WTC11 (cell line): ENCODE results near the gene COG5. TPM values are rescaled to one million over a fixed set of nuclear protein-coding genes. Genes with fewer than 3 reads are reported as not detected.
A peak's percentile ranks its signal among the peaks of the same experiment; 100 is the strongest.

ENCODE experiments used
- ATAC-seq: fragments of 200-7000 bp; cut with Tn5 transposase; 2 replicates; pipeline ENCODE4 v1.10.0; 2021; ENCODE audit warnings: mild to moderate bottlenecking, moderate library complexity
- CTCF ChIA-PET: fragments of 300-600 bp; sonication (Branson Sonifier 250); formaldehyde crosslinking; loops from one replicate; lab custom pipeline; 2021; ENCODE audit warnings: antibody characterized with exemption; lab: Charles Lee
- POLR2A ChIA-PET: fragments of 350-600 bp; sonication (Branson Sonifier 250); formaldehyde crosslinking; loops from one replicate; lab custom pipeline; 2021; ENCODE audit warnings: antibody characterized with exemption; lab: Charles Lee
- DNase-seq: peaks from one replicate; pipeline ENCODE4 v3.0.0; 2021; ENCODE audit warnings: low spot score
- H3K27ac Mint-ChIP-seq: 2 replicates; pipeline ENCODE4 v1.8.0; 2021; ENCODE audit warnings: mixed read lengths
- H3K27me3 Mint-ChIP-seq: 2 replicates; pipeline ENCODE4 v1.8.0; 2021; ENCODE audit warnings: low read depth, mild to moderate bottlenecking, moderate library complexity, mixed read lengths
- H3K36me3 Mint-ChIP-seq: 2 replicates; pipeline ENCODE4 v1.8.0; 2021; ENCODE audit warnings: mixed read lengths
- H3K4me1 Mint-ChIP-seq: 2 replicates; pipeline ENCODE4 v1.8.0; 2022; ENCODE audit warnings: mixed read lengths
- H3K4me3 Mint-ChIP-seq: 2 replicates; pipeline ENCODE4 v1.8.0; 2021; ENCODE audit warnings: mild to moderate bottlenecking, moderate library complexity, mixed read lengths
- H3K9me3 Mint-ChIP-seq: 2 replicates; pipeline ENCODE4 v1.8.0; 2021; ENCODE audit warnings: mixed read lengths
- ATF2 ChIP-seq: sonication (generic); formaldehyde crosslinking; IDR thresholded peaks from 2 replicates; pipeline ENCODE4 v1.8.1; 2022; ENCODE audit warnings: low read depth, missing genetic modification reagents, borderline replicate concordance
- CREB1 ChIP-seq: sonication (generic); formaldehyde crosslinking; IDR thresholded peaks from 2 replicates; pipeline ENCODE4 v1.8.0; 2023; ENCODE audit warnings: mild to moderate bottlenecking, missing genetic modification reagents
- EMX1 ChIP-seq: fragments of 250-450 bp; sonication (Bioruptor Pico); IDR thresholded peaks from 2 replicates; pipeline ENCODE4 v1.8.0; 2021; ENCODE audit warnings: mild to moderate bottlenecking
- GABPB1 ChIP-seq: sonication (generic); formaldehyde crosslinking; IDR thresholded peaks from 2 replicates; pipeline ENCODE4 v1.8.1; 2023; ENCODE audit warnings: mild to moderate bottlenecking, missing genetic modification reagents
- HMGA2 ChIP-seq: fragments of 250-450 bp; sonication (Bioruptor Pico); IDR thresholded peaks from 2 replicates; pipeline ENCODE4 v1.4.0; 2021; ENCODE audit warnings: mild to moderate bottlenecking, moderate library complexity
- STAT6 ChIP-seq: sonication (generic); formaldehyde crosslinking; conservative IDR thresholded peaks from 2 replicates; pipeline ENCODE4 v1.8.1; 2023; ENCODE audit warnings: mild to moderate bottlenecking, low read depth, missing genetic modification reagents, moderate library complexity
- TEAD4 ChIP-seq: sonication (generic); formaldehyde crosslinking; IDR thresholded peaks from 2 replicates; pipeline ENCODE4 v1.8.0; 2022; ENCODE audit warnings: mild to moderate bottlenecking, missing genetic modification reagents
- ZBTB43 ChIP-seq: sonication (generic); formaldehyde crosslinking; IDR thresholded peaks from 2 replicates; pipeline ENCODE4 v1.8.1; 2023; ENCODE audit warnings: mild to moderate bottlenecking, missing genetic modification reagents
- ZNF423 ChIP-seq: fragments of 250-450 bp; sonication (Bioruptor Pico); IDR thresholded peaks from 2 replicates; pipeline ENCODE4 v2.1.2; 2022; ENCODE audit warnings: mild to moderate bottlenecking, moderate library complexity
- total RNA-seq: library from RNA; stranded (reverse); gene quantifications from 3 replicates; pipeline ENCODE4 v1.2.3, GENCODE V29; 2021
- TF ChIP-seq, protein P1 (sequence below): sonication (generic); formaldehyde crosslinking; IDR thresholded peaks from 2 replicates; pipeline ENCODE4 v1.8.1; 2022; ENCODE audit warnings: low read depth, mild to moderate bottlenecking, moderate library complexity, missing genetic modification reagents, borderline replicate concordance
- TF ChIP-seq, protein P2 (sequence below): sonication (generic); formaldehyde crosslinking; IDR thresholded peaks from 2 replicates; pipeline ENCODE4 v1.8.0; 2022; ENCODE audit warnings: mild to moderate bottlenecking, missing genetic modification reagents
- TF ChIP-seq, protein P3 (sequence below): fragments of 250-450 bp; sonication (Bioruptor Pico); IDR thresholded peaks from 2 replicates; pipeline ENCODE4 v1.9.0; 2021; ENCODE audit warnings: mild to moderate bottlenecking

COG5 gene
- total RNA-seq, 1 experiment from 2014 or later: 23.8 TPM

- CTCF ChIA-PET: interaction anchor here (0.7 to 1.0 kb wide), 3 partner anchors 11 to 58 kb away, joined by 3 to 4 read pairs (median 3); no protein-coding TSS in a partner anchor
- no peak for DNase-seq
- peaks cover 2% of the 10 kb centered on the region; the same call in 1 of the 2 replicates for H3K36me3 Mint-ChIP-seq
- H3K27me3 Mint-ChIP-seq: no peaks in the 10 kb centered on the region
- no peak overlapping the region for H3K4me3 Mint-ChIP-seq
- POLR2A ChIA-PET: interaction anchor here (0.7 kb wide), 1 partner anchor 8 kb away, joined by 7 read pairs; no protein-coding TSS in a partner anchor
- no peak overlapping the region; the same call in 1 of the 2 replicates for H3K27ac Mint-ChIP-seq
- 0 out of 2 replicates have a peak, but pooled peaks cover 6% of the 10 kb centered on the region for H3K4me1 Mint-ChIP-seq
- no peak for TF ChIP-seq EMX1
- TF ChIP-seq ZNF423 (CRISPR knock-in tag): no peak
- TF ChIP-seq, protein P1, sequence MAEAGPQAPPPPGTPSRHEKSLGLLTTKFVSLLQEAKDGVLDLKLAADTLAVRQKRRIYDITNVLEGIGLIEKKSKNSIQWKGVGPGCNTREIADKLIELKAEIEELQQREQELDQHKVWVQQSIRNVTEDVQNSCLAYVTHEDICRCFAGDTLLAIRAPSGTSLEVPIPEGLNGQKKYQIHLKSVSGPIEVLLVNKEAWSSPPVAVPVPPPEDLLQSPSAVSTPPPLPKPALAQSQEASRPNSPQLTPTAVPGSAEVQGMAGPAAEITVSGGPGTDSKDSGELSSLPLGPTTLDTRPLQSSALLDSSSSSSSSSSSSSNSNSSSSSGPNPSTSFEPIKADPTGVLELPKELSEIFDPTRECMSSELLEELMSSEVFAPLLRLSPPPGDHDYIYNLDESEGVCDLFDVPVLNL: no peak
- no peak for TF ChIP-seq HMGA2 (CRISPR knock-in tag)
- ATAC-seq: no peak
- no peaks in the 10 kb centered on the region for H3K9me3 Mint-ChIP-seq
Observed at GRCh38 chr7:107404740-107405537, 158.8 kb downstream of the COG5 start.

- peak; percentile 18 for DNase-seq
- CTCF ChIA-PET: interaction anchor here (1.6 kb wide), 1 partner anchor 14 kb away, joined by 5 read pairs; no protein-coding TSS in a partner anchor
- H3K27me3 Mint-ChIP-seq: no peaks in the 10 kb centered on the region
- peaks cover 7% of the 10 kb centered on the region for H3K9me3 Mint-ChIP-seq
- 0 out of 2 replicates have a peak, but pooled peaks cover 3% of the 10 kb centered on the region for H3K4me1 Mint-ChIP-seq
- no peaks in the 10 kb centered on the region for H3K36me3 Mint-ChIP-seq
- POLR2A ChIA-PET: no interaction called here
- no peak for ATAC-seq
- peak overlapping the region; percentile 49; the same call in 1 of the 2 replicates for H3K27ac Mint-ChIP-seq
- H3K4me3 Mint-ChIP-seq: no peak overlapping the region
- TF ChIP-seq STAT6 (no peak), CREB1 (no peak), ZNF423 (CRISPR knock-in tag) (no peak)
- TF ChIP-seq, protein P2, sequence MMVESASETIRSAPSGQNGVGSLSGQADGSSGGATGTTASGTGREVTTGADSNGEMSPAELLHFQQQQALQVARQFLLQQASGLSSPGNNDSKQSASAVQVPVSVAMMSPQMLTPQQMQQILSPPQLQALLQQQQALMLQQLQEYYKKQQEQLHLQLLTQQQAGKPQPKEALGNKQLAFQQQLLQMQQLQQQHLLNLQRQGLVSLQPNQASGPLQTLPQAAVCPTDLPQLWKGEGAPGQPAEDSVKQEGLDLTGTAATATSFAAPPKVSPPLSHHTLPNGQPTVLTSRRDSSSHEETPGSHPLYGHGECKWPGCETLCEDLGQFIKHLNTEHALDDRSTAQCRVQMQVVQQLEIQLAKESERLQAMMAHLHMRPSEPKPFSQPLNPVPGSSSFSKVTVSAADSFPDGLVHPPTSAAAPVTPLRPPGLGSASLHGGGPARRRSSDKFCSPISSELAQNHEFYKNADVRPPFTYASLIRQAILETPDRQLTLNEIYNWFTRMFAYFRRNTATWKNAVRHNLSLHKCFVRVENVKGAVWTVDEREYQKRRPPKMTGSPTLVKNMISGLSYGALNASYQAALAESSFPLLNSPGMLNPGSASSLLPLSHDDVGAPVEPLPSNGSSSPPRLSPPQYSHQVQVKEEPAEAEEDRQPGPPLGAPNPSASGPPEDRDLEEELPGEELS: no peak
Observed at GRCh38 chr7:107398161-107398560, 165.6 kb downstream of the COG5 start.

- ATAC-seq (no peak), DNase-seq (no peak)
- Mint-ChIP-seq H3K4me3 (no peak overlapping the region), H3K27me3 (no peaks in the 10 kb centered on the region), H3K4me1 (0 out of 2 replicates have a peak, but pooled peaks cover 3% of the 10 kb centered on the region), H3K27ac (no peak overlapping the region), H3K36me3 (no peaks in the 10 kb centered on the region), H3K9me3 (peaks cover 7% of the 10 kb centered on the region)
- POLR2A ChIA-PET: no interaction called here
- no peak for TF ChIP-seq TEAD4 (CRISPR knock-in tag)
- no peak for TF ChIP-seq GABPB1 (CRISPR knock-in tag)
- TF ChIP-seq EMX1: no peak
- TF ChIP-seq ATF2 (CRISPR knock-in tag): no peak
- TF ChIP-seq, protein P3, sequence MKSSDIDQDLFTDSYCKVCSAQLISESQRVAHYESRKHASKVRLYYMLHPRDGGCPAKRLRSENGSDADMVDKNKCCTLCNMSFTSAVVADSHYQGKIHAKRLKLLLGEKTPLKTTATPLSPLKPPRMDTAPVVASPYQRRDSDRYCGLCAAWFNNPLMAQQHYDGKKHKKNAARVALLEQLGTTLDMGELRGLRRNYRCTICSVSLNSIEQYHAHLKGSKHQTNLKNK (CRISPR knock-in tag): no peak
- no peak for TF ChIP-seq ZBTB43 (CRISPR knock-in tag)
- no peak for TF ChIP-seq CREB1
- CTCF ChIA-PET: interaction anchor here (0.9 kb wide), 1 partner anchor 13 kb away, joined by 3 read pairs; no protein-coding TSS in a partner anchor
Observed at GRCh38 chr7:107396990-107397389, 166.7 kb downstream of the COG5 start.
